ENCODE results near the gene CACNG3. TPM values are rescaled to one million over a fixed set of nuclear protein-coding genes. Genes with fewer than 3 reads are reported as not detected.

The CACNG3 gene
- total RNA-seq, 1 experiment from 2014 or later, result not detected

- no peak for DNase-seq
Measured at GRCh38 chr16:24347556-24347955, 91.4 kb downstream of the CACNG3 start.

GRCh38 chr16:24348545-24349290 lies 92.6 kb downstream of the CACNG3 start:
- no peak for DNase-seq
- no peaks in the 10 kb centered on the region for H3K27me3 ChIP-seq
- no peak overlapping the region for H3K4me3 ChIP-seq
- H3K36me3 ChIP-seq, result no peaks in the 10 kb centered on the region
- H3K9me3 ChIP-seq, result no peaks in the 10 kb centered on the region

More at GRCh38 chr16:24347556-24347955, 91.4 kb downstream of the CACNG3 start:
- no peaks in the 10 kb centered on the region for H3K36me3 ChIP-seq
- H3K4me3 ChIP-seq, result no peak overlapping the region
- H3K9me3 ChIP-seq, result no peaks in the 10 kb centered on the region
- no peaks in the 10 kb centered on the region; the same call in 1 of the 2 replicates for H3K27me3 ChIP-seq

- no peaks in the 10 kb centered on the region for H3K36me3 ChIP-seq
- no peaks in the 10 kb centered on the region for H3K9me3 ChIP-seq
- no peaks in the 10 kb centered on the region for H3K27me3 ChIP-seq
- DNase-seq, result no peak
- H3K4me3 ChIP-seq, result no peak overlapping the region
Measured at GRCh38 chr16:24349320-24349719, 93.2 kb downstream of the CACNG3 start.

DNA sequence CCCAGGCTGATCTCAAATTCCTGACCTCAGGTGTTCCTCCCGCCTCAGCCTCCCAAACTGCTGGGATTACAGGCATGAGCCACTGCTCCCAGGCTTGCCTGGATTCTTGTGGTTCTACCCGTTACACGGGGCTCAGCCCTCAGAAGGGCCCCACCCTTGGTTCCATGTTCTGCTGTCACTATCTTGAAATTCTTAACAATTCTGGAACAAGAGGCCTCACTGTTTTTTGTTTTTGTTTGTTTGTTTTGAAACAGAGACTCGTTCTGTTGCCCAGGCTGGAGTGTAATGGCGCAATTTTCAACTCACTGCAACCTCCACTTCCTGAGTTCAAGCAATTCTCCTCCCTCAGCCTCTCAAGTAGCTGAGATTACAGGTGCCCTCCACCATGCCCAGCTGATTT lies 96.6 kb downstream of the CACNG3 start:
- Histone ChIP-seq H3K9me3 (no peaks in the 10 kb centered on the region), H3K27me3 (no peaks in the 10 kb centered on the region), H3K36me3 (no peaks in the 10 kb centered on the region), H3K4me3 (no peak overlapping the region)
- no peak for DNase-seq

DNA sequence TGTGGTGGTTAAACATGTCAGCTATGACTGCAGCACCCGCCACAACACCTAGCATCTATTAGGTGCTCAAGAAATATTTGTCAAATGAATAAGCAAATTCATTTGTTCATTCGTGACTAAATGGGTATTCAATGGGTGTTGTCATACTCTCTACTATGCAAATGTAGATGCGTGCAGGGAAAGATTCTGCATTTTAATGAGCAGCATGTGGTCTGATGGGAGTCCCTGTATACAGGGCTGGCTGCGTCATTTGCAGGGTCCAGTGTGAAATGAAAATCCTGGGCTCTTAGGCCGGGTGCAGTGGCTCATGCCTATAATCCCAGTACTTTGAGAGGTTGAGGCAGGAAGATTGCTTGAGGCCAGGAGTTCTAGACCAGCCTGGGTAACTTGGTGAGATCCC lies 97.5 kb downstream of the CACNG3 start:
- H3K36me3 ChIP-seq, result no peaks in the 10 kb centered on the region
- H3K27me3 ChIP-seq, result 0 out of 2 replicates have a peak, but pooled peaks cover under 1% of the 10 kb centered on the region
- no peaks in the 10 kb centered on the region for H3K9me3 ChIP-seq
- no peak overlapping the region for H3K4me3 ChIP-seq
- DNase-seq, result no peak

DNA sequence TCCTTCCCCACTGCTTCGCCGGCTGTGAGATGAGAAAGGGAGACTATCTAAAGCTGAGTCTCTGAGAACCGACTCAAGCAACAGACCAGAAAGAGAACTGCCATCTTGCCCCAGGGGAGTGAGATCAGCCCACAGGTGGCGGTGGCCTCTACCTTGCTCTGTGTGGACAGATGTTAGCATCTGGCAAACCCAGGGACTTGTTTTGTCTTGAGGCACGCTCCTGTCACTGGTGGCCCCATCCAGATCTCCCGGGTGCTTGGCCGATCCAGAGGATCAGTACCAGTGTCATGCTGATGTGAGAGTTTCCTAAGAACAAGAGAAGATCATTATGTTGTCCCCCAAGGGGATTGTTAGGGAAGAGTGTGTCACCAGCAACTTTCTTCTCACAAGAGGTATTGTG lies 101.4 kb downstream of the CACNG3 start:
- no peak for DNase-seq
- Histone ChIP-seq H3K4me3 (no peak overlapping the region), H3K27me3 (peaks cover 2% of the 10 kb centered on the region; the same call in 1 of the 2 replicates), H3K9me3 (no peaks in the 10 kb centered on the region), H3K36me3 (no peaks in the 10 kb centered on the region)

- DNase-seq, result no peak
- Histone ChIP-seq H3K36me3 (no peaks in the 10 kb centered on the region), H3K9me3 (no peaks in the 10 kb centered on the region), H3K27me3 (peaks cover 5% of the 10 kb centered on the region; the same call in 1 of the 2 replicates), H3K4me3 (no peak overlapping the region)
Measured at GRCh38 chr16:24358117-24358516, 102.0 kb downstream of the CACNG3 start.

DNA sequence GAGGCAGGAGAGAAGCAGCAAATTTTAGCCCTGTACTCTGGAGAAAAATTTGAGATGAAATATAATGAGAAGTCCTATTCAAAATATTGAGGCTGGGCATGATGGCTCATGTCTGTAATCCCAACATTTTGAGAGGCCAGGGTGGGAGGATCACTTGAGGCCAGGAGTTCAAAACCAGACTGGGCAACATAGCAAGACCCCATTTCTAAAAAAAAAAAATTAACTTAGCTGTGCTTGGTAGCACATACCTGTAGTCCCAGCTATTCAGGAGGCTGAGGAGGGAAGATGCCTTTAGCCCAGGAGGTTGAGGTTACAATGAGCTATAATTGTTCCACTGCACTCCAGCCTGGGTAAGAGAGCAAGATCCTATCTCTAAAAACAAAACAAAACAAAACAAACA lies 103.4 kb downstream of the CACNG3 start:
- Histone ChIP-seq H3K9me3 (no peaks in the 10 kb centered on the region), H3K27me3 (peaks cover 6% of the 10 kb centered on the region; the same call in 1 of the 2 replicates), H3K4me3 (no peak overlapping the region), H3K36me3 (no peaks in the 10 kb centered on the region)
- DNase-seq, result no peak

GRCh38 chr16:24360936-24361335 lies 104.8 kb downstream of the CACNG3 start:
- no peak for DNase-seq
- Histone ChIP-seq H3K27me3 (peaks cover 6% of the 10 kb centered on the region; the same call in 1 of the 2 replicates), H3K4me3 (no peak overlapping the region), H3K9me3 (no peaks in the 10 kb centered on the region), H3K36me3 (no peaks in the 10 kb centered on the region)

- Histone ChIP-seq H3K4me3 (no peak overlapping the region), H3K36me3 (no peaks in the 10 kb centered on the region), H3K9me3 (no peaks in the 10 kb centered on the region), H3K27me3 (peaks cover 6% of the 10 kb centered on the region; the same call in 1 of the 2 replicates)
- no peak for DNase-seq
Measured at GRCh38 chr16:24364596-24364995, 108.5 kb downstream of the CACNG3 start.

DNA sequence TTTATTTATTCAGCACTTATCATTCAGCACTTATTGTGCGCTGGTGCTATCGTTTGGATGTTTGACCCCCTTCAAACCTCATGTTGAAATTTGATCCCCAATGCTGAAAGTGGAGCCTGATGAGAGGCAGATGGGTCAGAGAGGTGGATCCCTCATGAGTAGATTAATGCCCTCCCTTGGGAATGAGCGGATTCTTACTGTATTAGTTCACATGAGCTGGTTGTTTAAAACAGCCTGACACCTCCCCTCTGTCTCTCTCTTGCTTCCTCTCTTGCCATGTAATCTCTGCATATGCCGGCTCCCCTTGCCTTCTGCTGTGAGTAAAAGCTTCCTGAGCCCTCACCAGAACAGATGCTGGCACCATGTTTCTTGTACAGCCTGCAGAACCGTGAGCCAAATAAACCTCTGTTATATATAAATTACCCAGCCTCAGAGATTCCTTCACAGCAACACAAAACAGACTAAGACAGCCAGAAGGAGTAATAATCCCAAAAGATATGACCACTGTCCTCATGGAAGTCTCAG lies 111.1 kb downstream of the CACNG3 start:
- DNase-seq, result no peak
- peaks cover 6% of the 10 kb centered on the region; the same call in 1 of the 2 replicates for H3K27me3 ChIP-seq
- H3K36me3 ChIP-seq, result no peaks in the 10 kb centered on the region
- no peak overlapping the region for H3K4me3 ChIP-seq
- no peaks in the 10 kb centered on the region for H3K9me3 ChIP-seq

GRCh38 chr16:24372824-24373223 lies 116.7 kb downstream of the CACNG3 start:
- no peak for DNase-seq
- no peaks in the 10 kb centered on the region for H3K36me3 ChIP-seq
- H3K27me3 ChIP-seq, result 0 out of 2 replicates have a peak, but pooled peaks cover 2% of the 10 kb centered on the region
- no peaks in the 10 kb centered on the region for H3K9me3 ChIP-seq
- no peak overlapping the region for H3K4me3 ChIP-seq

- DNase-seq, result no peak
Measured at GRCh38 chr16:24378999-24379398, 122.9 kb downstream of the CACNG3 start.

GRCh38 chr16:24381470-24382118 lies 125.5 kb downstream of the CACNG3 start:
- H3K9me3 ChIP-seq, result peaks cover 6% of the 10 kb centered on the region; the same call in 1 of the 2 replicates
- no peaks in the 10 kb centered on the region for H3K36me3 ChIP-seq
- H3K4me3 ChIP-seq, result no peak overlapping the region
- DNase-seq, result no peak
- H3K27me3 ChIP-seq, result no peaks in the 10 kb centered on the region; the same call in 1 of the 2 replicates

More at GRCh38 chr16:24378999-24379398, 122.9 kb downstream of the CACNG3 start:
- Histone ChIP-seq H3K27me3 (no peaks in the 10 kb centered on the region; the same call in 1 of the 2 replicates), H3K9me3 (peaks cover 6% of the 10 kb centered on the region; the same call in 1 of the 2 replicates), H3K36me3 (no peaks in the 10 kb centered on the region), H3K4me3 (no peak overlapping the region)

- Histone ChIP-seq H3K9me3 (peaks cover 6% of the 10 kb centered on the region), H3K36me3 (no peaks in the 10 kb centered on the region), H3K4me3 (no peak overlapping the region), H3K27me3 (no peaks in the 10 kb centered on the region; the same call in 1 of the 2 replicates)
- DNase-seq, result no peak
Measured at GRCh38 chr16:24382762-24383407, 126.8 kb downstream of the CACNG3 start.

DNA sequence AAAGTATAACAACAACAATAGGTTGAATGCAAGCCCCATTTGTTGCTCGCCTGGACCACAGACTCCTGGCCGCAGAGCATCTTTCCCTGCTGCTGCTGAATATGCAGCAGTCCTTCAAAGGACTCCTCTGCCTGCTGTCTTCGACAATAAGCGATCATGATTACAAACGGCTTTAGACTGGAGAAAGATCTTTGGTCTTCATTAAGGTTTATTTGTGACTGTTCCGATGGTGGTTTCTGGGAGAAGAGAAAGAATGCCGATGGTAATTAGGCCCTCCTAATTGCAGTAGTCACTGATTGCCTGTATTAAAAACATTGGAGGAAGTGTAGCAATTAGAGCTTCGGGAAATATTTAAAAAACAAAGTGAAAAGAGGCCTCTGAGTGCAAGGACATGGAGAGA lies 138.2 kb downstream of the CACNG3 start:
- Histone ChIP-seq H3K36me3 (no peaks in the 10 kb centered on the region), H3K4me3 (no peak overlapping the region), H3K27me3 (peaks cover 9% of the 10 kb centered on the region), H3K9me3 (peaks cover 2% of the 10 kb centered on the region; the same call in 1 of the 2 replicates)
- no peak for DNase-seq

All from MG63 (cell line).